Measurements from ENCODE around the gene OLFM2.
"Not testable (repeated sequence)": the region's sequence is repeated elsewhere in the genome, so short reads cannot be mapped to it uniquely, and the experiment has no call there.

The OLFM2 gene

GRCh38 chr19:9936326-9937000 is at the start of gene OLFM2:
OLFM2 (minus strand) TSS chr19:9936515; CDS start chr19:9936366, 149 bp downstream.
- DNase-seq, result peak in 2 of 6 experiments; percentile 9 to 23

DNA sequence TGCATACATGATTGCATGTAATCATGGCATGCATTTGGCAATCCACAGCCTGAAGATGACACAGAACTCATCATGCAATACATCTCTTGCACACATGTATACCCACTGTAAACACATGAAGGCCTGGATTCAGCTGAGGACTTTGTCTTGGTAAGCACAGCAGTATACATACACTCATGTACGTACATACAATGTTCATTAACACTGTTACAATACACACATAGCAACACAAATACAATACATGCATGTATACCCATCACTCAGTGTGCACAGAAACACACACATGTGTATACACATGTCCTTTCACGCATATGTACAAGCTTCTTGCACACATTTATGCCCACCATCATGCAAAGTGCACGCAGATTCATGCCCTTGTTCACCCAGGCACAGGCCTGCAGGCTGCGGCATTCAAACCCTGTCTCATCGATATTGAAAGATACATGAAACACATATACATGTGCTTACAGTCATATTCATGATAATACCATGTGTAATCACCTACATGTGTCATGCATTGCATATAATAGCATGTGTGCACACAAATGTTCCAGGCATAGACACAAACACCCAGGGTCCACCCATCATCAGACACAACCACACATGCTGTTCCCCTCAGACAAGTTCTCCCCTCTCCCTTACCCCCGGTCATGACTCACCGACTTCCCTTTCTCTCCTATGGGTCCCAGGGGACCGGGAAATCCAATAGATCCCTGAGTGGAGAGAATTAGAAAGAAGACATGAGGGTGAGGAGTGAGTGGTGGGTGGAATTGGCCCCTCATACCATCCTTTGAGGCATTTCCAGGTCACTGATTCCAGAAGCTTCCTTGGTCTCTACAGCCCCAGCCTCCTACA is 45.3 kb upstream of the OLFM2 start:
- DNase-seq, result no peak

DNA sequence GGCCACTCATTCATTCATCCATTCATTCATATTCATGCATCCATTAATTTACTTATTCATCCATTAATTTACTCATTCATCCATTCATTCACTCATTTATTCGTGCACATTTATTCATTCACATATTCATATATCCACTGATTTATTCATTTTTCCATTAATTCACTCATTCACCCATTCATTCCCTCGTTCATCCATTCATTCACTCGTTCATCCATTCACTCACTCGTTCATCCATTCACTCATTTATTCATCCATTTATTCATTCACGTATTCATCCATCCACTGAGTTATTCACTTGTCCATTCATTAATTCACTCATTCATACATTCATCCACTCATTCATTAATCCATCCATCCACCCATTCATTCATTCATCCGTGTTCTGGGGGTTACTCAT is 35.8 kb upstream of the OLFM2 start:
- no peak for DNase-seq

DNA sequence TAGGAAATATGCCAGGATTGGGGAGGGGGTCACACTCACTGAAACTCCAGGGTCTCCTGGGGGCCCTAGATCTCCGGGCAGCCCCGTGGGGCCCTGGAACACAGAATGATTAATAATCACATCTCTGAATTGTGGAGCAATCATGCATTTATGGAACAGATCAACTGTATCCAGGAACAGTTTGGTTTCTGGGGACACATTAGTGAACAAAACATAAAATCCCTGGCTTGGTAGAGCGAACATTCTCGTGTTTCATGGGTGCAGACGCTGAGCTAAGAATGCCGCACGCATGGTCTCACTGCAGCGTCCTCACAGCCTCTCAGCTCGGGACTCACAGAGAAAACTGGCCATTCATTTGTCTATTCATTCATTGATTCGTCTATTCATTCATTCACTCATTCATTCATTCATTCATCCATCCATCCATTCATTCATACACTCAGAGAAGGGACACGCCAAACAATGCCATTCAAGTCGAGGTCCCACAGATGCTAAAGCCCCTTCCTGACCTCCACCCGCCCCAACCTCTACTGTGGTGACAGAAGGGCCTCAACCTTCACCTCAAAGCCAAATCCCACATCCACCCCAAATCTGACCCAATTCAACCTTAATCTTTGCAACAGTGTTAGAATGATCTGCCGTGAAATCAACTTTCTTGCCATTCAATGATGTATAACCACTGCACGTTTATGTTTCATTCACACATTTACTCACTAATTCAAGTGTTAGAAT is 35.0 kb upstream of the OLFM2 start:
- no peak for DNase-seq

GRCh38 chr19:9970481-9970880 is 34.2 kb upstream of the OLFM2 start:
- no peak for DNase-seq

- DNase-seq, result no peak
Measured at GRCh38 chr19:9969688-9969975, 33.3 kb upstream of the OLFM2 start.

DNA sequence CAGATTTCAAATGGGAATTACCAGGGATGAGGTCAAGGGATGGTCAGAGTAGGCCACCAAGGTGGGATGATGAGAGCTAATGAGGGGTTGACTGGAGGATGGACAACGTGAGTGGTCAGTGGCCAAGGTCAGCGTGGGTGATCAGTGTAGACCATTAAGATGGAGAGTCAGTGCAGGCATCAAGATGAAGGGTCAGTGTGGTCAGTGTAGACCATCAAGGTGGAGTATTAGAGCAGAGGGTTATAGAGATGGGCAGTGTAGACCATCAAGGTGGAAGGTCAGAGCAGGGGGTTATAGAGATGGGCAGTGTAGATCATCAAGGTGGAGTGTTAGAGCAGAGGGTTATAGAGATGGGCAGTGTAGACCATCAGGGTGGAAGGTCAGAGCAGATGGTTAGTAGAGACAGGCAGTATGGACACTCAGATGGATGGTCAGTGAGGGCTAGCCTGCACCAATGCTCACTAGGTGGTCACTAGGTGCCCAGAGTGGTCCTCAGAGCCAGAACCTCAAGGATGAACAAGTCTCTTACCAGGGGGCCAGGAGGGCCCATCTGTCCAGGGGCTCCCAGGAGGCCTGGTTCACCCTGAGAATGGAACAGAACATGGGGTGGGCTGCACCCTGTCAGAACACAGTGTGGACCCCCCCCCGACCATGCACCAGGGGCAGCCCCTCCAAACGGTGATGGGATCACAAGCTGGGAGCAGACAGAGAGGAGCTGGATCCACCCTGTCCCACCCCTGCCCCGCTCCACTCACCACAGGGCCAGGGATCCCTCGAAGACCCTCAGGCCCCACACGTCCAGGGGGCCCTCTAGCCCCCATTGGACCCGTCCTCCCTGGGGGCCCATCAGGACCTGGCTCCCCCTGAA is 32.7 kb upstream of the OLFM2 start:
- DNase-seq, result no peak

- DNase-seq, result no peak
Measured at GRCh38 chr19:9967326-9967725, 31.0 kb upstream of the OLFM2 start.

- DNase-seq, result no peak
Measured at GRCh38 chr19:9966448-9966847, 30.1 kb upstream of the OLFM2 start.

DNA sequence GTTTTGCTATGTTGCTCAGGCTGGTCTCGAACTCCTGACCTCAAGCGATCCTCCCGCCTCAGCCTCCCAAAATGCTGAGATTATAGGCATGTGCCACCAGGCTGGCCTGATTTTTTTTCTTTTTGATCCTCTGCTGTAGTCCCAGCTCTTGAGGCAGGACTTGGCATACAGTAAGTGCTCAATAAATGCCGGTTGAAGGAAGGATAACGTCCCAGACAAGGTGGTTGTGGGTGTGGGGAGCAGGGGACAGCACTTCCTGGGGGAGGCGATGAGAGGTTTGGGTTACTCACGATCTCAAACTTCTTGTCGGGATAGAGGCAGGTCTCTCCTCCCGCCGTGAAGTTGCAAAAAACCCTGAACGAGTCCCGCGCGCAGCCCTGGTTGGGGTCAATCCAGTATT is 29.7 kb upstream of the OLFM2 start:
- DNase-seq, result no peak

DNA sequence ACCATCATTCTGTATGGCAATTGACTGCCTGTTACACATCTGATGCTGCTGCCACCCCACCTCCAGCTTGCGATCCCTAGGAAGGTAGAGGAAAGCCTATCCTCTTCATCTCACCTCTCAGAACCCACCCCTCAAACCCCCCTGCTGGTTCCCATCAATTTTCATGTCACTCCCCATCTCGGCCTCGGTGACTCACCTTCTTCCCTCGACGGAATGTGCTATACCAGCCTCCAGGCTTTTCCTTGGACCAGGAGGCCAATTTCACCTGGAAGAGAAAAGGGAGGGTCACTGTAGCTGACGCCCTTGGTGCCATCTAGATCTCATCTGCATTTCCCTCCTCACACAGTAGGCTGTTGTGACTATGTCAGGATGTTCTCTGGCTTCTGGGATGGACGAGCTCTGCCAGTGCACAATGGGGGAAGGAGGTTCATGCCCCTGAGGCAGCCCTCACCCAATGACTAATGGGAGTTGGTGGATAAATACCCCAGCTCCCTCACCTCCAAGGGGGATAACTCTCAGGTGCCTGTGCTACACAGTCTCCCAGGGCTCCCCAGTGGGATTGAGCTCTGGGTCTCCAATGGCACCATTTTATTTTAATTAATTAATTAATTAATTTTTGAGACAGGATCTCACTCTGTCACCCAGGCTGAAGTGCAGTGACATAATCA is 26.4 kb upstream of the OLFM2 start:
- DNase-seq, result no peak

DNA sequence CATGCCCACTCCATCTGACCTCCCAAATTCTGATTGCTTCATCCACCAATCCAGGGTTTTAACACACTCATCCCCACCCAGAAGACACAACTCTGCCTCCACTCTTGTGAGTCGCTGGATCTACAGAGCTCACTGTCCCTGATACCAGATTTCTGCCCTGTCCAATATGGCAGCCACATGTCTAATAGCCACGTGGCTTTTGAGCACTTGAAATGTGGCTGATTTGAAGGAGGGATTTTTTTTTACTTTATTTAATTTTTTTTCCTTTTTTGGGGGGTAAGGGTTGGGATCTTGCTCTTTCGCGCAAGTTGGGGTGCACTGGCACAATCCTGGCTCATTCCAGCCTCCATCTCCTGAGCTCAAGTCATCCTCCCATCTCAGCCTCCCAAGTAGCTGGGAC is 24.8 kb upstream of the OLFM2 start:
- no peak for DNase-seq

GRCh38 chr19:9958379-9958821 is 22.1 kb upstream of the OLFM2 start:
- DNase-seq, result no peak

- no peak for DNase-seq
Measured at GRCh38 chr19:9956956-9957355, 20.6 kb upstream of the OLFM2 start.

GRCh38 chr19:9953802-9954542 is 17.7 kb upstream of the OLFM2 start:
- no peak for DNase-seq

GRCh38 chr19:9952276-9952675 is 16.0 kb upstream of the OLFM2 start:
- DNase-seq, result no peak

GRCh38 chr19:9947441-9947840 is 11.1 kb upstream of the OLFM2 start:
- DNase-seq, result no peak

DNA sequence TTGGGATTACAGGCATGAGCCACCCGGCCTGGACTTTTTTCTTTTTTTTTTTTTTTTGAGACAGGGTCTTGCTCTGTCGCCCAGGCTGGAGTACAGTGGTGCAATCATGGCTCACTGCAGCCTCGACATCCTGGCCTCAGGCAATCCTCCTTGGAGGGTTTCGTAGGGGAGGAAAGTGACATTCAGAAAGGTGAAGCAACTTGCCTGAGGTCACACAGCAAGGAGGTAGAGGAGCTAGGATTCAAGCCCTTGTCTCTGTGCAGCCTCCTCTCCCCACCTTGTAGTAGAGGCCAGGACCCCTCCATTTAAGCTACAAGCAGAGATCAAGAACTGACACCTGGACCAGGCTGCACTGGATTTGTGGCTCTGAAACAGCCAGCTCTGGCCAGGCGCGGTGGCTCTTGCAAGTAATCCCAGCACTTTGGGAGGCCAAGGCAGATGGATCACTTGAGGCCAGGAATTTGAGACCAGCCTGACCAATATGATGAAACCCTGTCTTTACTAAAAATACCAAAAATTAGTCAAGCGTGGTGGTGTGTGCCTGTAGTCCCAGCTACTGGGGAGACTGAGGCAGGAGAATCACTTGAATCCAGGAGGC is 10.3 kb upstream of the OLFM2 start:
- not testable (repeated sequence) for DNase-seq

DNA sequence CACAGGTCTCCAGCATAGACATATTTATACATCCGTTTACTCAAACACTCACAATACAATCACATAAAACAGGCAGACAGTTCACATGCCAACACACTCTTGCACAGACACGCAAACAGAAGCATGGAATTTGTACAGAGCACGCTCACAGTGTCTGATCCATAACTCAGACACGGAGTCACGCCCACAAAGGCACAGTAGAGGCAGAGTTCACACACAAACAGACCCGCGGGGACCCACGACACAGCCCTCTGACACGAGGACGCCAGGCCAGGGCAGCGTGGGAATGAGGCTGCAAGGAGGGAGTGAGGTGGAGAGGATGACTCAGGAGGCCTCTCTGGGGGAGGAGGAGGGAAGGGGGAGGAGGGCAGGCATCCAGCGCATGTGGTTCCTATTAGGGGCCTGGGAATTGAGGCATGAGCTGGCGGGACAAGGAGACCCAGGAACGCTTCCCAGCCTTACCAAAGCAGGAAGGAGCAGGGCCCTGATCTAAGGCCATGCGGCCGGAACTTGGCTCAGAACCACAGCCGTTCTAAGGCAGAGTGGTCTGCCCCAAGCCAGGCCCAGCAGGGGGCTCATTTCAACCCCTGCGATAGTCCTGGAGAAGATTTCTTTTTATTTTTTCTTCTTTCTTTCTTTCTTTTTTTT is 9.1 kb upstream of the OLFM2 start:
- no peak for DNase-seq

- no peak for DNase-seq
Measured at GRCh38 chr19:9943744-9944143, 7.4 kb upstream of the OLFM2 start.

DNA sequence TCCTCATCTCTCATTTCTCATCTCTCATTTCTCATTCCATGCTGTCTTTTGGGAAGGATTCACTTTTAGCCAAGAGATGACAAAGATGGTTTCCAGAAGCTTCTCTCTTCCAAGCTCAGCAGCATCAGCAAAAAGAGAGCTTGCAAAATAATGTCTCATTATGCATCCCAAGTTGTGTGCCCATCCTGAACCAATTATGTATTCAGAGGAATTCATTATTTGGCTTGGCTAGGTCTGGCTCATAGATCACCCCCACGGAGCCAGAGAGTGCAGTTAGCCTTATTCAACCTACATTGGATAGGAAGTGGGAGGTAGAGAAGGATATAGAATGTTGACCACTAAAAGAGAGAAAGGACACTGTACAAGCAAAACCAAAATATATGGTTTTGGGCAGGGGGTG is 5.4 kb upstream of the OLFM2 start:
- no peak for DNase-seq
